HEK293 (cell line): ENCODE results near the gene STX10.

Experiments used
- FEZF1 ChIP-seq: fragments of 450-650 bp; formaldehyde crosslinking; IDR thresholded peaks from 2 replicates; pipeline ENCODE4 v1.5.1; 2016; ENCODE audit warnings: missing biosample characterization, missing genetic modification characterization
- KLF8 ChIP-seq: fragments of 450-650 bp; formaldehyde crosslinking; IDR thresholded peaks from 2 replicates; pipeline ENCODE4 v1.5.1; 2016; ENCODE audit warnings: missing biosample characterization, missing genetic modification characterization
- MEIS1 ChIP-seq: sonication (generic); formaldehyde crosslinking; IDR thresholded peaks from 2 replicates; pipeline ENCODE4 v1.8.1; 2022; ENCODE audit warnings: missing genetic modification reagents, mild to moderate bottlenecking, borderline replicate concordance
- PRDM4 ChIP-seq: fragments of 450-650 bp; formaldehyde crosslinking; IDR thresholded peaks from 2 replicates; pipeline ENCODE4 v1.5.1; 2017; ENCODE audit warnings: missing biosample characterization, missing genetic modification characterization
- PRDM6 ChIP-seq: fragments of 450-650 bp; formaldehyde crosslinking; IDR thresholded peaks from 2 replicates; pipeline ENCODE4 v1.5.1; 2017; ENCODE audit warnings: missing biosample characterization, missing genetic modification characterization
- ZBTB17 ChIP-seq: fragments of 450-650 bp; formaldehyde crosslinking; IDR thresholded peaks from 2 replicates; pipeline ENCODE4 v1.5.1; 2016; ENCODE audit warnings: missing biosample characterization, missing genetic modification characterization
- ZNF112 ChIP-seq: fragments of 450-650 bp; formaldehyde crosslinking; IDR thresholded peaks from 2 replicates; pipeline ENCODE4 v1.5.0; 2017; ENCODE audit warnings: missing biosample characterization, missing genetic modification characterization
- ZNF174 ChIP-seq: fragments of 450-650 bp; formaldehyde crosslinking; IDR thresholded peaks from 2 replicates; pipeline ENCODE4 v1.5.0; 2017; ENCODE audit warnings: missing biosample characterization, mild to moderate bottlenecking, missing genetic modification characterization
- ZNF248 ChIP-seq: fragments of 450-650 bp; formaldehyde crosslinking; IDR thresholded peaks from 2 replicates; pipeline ENCODE4 v1.5.1; 2017; ENCODE audit warnings: missing biosample characterization, missing genetic modification characterization
- ZNF37A ChIP-seq: fragments of 450-650 bp; IDR thresholded peaks from 2 replicates; pipeline ENCODE4 v1.5.1; 2018; ENCODE audit warnings: missing biosample characterization, missing genetic modification characterization
- ZNF423 ChIP-seq: fragments of 450-650 bp; formaldehyde crosslinking; IDR thresholded peaks from 2 replicates; pipeline ENCODE4 v1.5.1; 2016; ENCODE audit warnings: missing biosample characterization, missing genetic modification characterization
- ZNF514 ChIP-seq: fragments of 450-650 bp; formaldehyde crosslinking; IDR thresholded peaks from 2 replicates; pipeline ENCODE4 v1.5.1; 2016; ENCODE audit warnings: missing biosample characterization, missing genetic modification characterization
- ZNF555 ChIP-seq: fragments of 450-650 bp; formaldehyde crosslinking; conservative IDR thresholded peaks from 2 replicates; pipeline ENCODE4 v1.5.1; 2017; ENCODE audit warnings: missing biosample characterization, mild to moderate bottlenecking, missing genetic modification characterization, inconsistent platforms
- ZNF558 ChIP-seq: fragments of 450-650 bp; formaldehyde crosslinking; IDR thresholded peaks from 2 replicates; pipeline ENCODE4 v1.5.1; 2016; ENCODE audit warnings: missing biosample characterization, missing genetic modification characterization
- ZNF580 ChIP-seq: fragments of 450-650 bp; formaldehyde crosslinking; IDR thresholded peaks from 2 replicates; pipeline ENCODE4 v1.5.1; 2016; ENCODE audit warnings: missing biosample characterization, missing genetic modification characterization
- ZNF639 ChIP-seq: fragments of 450-650 bp; formaldehyde crosslinking; IDR thresholded peaks from 2 replicates; pipeline ENCODE4 v1.5.1; 2016; ENCODE audit warnings: missing biosample characterization, missing genetic modification characterization
- ZNF76 ChIP-seq: fragments of 450-650 bp; formaldehyde crosslinking; IDR thresholded peaks from 2 replicates; pipeline ENCODE4; 2016; ENCODE audit warnings: low read depth, missing biosample characterization, missing genetic modification characterization, borderline replicate concordance
- ZNF777 ChIP-seq: fragments of 450-650 bp; formaldehyde crosslinking; IDR thresholded peaks from 2 replicates; pipeline ENCODE4 v1.5.1; 2017; ENCODE audit warnings: missing biosample characterization, missing genetic modification characterization, borderline replicate concordance
- TF ChIP-seq, protein P1 (sequence below): fragments of 450-650 bp; formaldehyde crosslinking; IDR thresholded peaks from 2 replicates; pipeline ENCODE4 v1.5.1; 2016; ENCODE audit warnings: missing biosample characterization, missing genetic modification characterization
- TF ChIP-seq, protein P2 (sequence below): fragments of 450-650 bp; formaldehyde crosslinking; IDR thresholded peaks from 2 replicates; pipeline ENCODE4 v1.5.1; 2017; ENCODE audit warnings: missing biosample characterization, missing genetic modification characterization

Gene STX10

GRCh38 chr19:13154241-13154778 is 4.1 kb upstream of the STX10 start (continued):
- TF ChIP-seq ZNF174 (tag by site-specific recombination) (no peak), ZNF555 (tag by site-specific recombination) (no peak), PRDM4 (tag by site-specific recombination) (no peak), ZNF558 (tag by site-specific recombination) (no peak), ZNF248 (tag by site-specific recombination) (no peak), ZNF514 (tag by site-specific recombination) (no peak), FEZF1 (tag by site-specific recombination) (no peak), ZNF580 (tag by site-specific recombination) (no peak; the same call in 1 of the 2 replicates), ZNF76 (tag by site-specific recombination) (peak; percentile 33; the same call in 1 of the 2 replicates), ZBTB17 (no peak; the same call in 1 of the 2 replicates), ZNF37A (tag by site-specific recombination) (no peak), ZNF423 (tag by site-specific recombination) (no peak), ZNF777 (tag by site-specific recombination) (no peak), ZNF639 (tag by site-specific recombination) (no peak; the same call in 1 of the 2 replicates), PRDM6 (tag by site-specific recombination) (no peak), KLF8 (tag by site-specific recombination) (peak; percentile 98), MEIS1 (no peak), ZNF112 (tag by site-specific recombination) (no peak)
- TF ChIP-seq, protein P1, sequence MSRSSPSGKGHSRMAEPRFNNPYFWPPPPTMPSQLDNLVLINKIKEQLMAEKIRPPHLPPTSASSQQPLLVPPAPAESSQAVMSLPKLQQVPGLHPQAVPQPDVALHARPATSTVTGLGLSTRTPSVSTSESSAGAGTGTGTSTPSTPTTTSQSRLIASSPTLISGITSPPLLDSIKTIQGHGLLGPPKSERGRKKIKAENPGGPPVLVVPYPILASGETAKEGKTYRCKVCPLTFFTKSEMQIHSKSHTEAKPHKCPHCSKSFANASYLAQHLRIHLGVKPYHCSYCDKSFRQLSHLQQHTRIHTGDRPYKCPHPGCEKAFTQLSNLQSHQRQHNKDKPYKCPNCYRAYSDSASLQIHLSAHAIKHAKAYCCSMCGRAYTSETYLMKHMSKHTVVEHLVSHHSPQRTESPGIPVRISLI = no peak
- TF ChIP-seq, protein P2, sequence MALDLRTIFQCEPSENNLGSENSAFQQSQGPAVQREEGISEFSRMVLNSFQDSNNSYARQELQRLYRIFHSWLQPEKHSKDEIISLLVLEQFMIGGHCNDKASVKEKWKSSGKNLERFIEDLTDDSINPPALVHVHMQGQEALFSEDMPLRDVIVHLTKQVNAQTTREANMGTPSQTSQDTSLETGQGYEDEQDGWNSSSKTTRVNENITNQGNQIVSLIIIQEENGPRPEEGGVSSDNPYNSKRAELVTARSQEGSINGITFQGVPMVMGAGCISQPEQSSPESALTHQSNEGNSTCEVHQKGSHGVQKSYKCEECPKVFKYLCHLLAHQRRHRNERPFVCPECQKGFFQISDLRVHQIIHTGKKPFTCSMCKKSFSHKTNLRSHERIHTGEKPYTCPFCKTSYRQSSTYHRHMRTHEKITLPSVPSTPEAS (tag by site-specific recombination) = no peak
- TF ChIP-seq, all 188 proteins: peak for 35
